ENCODE data around the gene CLCN6. TPM values are rescaled to one million over a fixed set of nuclear protein-coding genes. Genes with fewer than 3 reads are reported as not detected.

CLCN6 gene
- total RNA-seq, 3 donors from 2014 or later = 14.6 to 21.1 (median 16.7) TPM

DNA sequence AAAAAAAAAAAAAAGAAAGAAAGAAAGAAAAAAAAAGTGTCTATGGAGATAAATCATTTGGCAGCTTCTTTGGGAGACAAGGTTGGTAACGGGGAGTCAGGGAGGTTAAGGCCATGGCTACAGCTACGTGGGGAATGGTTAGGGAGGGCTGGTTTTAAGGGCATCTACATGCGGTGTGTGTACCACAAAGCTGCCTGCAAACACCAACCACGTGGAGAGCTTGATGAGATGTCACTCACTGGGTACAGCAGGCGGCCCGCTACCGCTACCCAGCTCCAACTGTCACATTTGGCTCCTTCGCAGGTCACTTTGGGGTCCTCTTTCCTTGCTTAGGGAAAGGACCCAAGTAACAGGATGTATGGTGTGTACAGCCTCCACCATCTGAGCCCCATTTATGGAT, 48.5 kb downstream of the CLCN6 start:
- Histone ChIP-seq H3K9me3 (no peaks in the 10 kb centered on the region), H3K4me3 (no peak overlapping the region), H3K36me3 (no peaks in the 10 kb centered on the region), H3K27me3 (peaks cover 0 to 34% of the 10 kb centered on the region in 2 donors), H3K4me1 (no peaks in the 10 kb centered on the region), H3K27ac (no peak overlapping the region)
- TF ChIP-seq CTCF (IDR thresholded peaks at IDR 0.05) (no peak), POLR2A (IDR thresholded peaks at IDR 0.05) (no peak), POLR2AphosphoS5 (IDR thresholded peaks at IDR 0.05) (no peak)
- intact Hi-C loops (cut with DNase I; ENCODE audit: low total_unique reads) = no loop called here
- no peak for DNase-seq (ENCODE audit: low spot score in 2 of 2)

- TF ChIP-seq POLR2A (IDR thresholded peaks at IDR 0.05) = no peak
- no peak for TF ChIP-seq POLR2AphosphoS5 (IDR thresholded peaks at IDR 0.05)
- no peak for TF ChIP-seq CTCF (IDR thresholded peaks at IDR 0.05)
- H3K9me3 ChIP-seq = no peaks in the 10 kb centered on the region
- H3K27me3 ChIP-seq = peaks cover 0 to 43% of the 10 kb centered on the region in 2 donors
- no peak overlapping the region for H3K27ac ChIP-seq
- H3K36me3 ChIP-seq = no peaks in the 10 kb centered on the region
- no peak for DNase-seq (ENCODE audit: low spot score in 2 of 2)
- intact Hi-C loops (cut with DNase I; ENCODE audit: low total_unique reads) = no loop called here
- H3K4me1 ChIP-seq = no peaks in the 10 kb centered on the region
- no peak overlapping the region for H3K4me3 ChIP-seq
These were observed 49.4 kb downstream of the CLCN6 start for GRCh38 chr1:11855430-11855829.

GRCh38 chr1:11856698-11857097, 50.7 kb downstream of the CLCN6 start:
- no peaks in the 10 kb centered on the region for H3K4me1 ChIP-seq
- intact Hi-C loops (cut with DNase I; ENCODE audit: low total_unique reads) = no loop called here
- no peak overlapping the region for H3K27ac ChIP-seq
- no peaks in the 10 kb centered on the region for H3K36me3 ChIP-seq
- H3K9me3 ChIP-seq = no peaks in the 10 kb centered on the region
- H3K27me3 ChIP-seq = peaks cover 0 to 46% of the 10 kb centered on the region in 2 donors
- H3K4me3 ChIP-seq = no peak overlapping the region
- no peak for TF ChIP-seq CTCF (IDR thresholded peaks at IDR 0.05)
- TF ChIP-seq POLR2A (IDR thresholded peaks at IDR 0.05) = no peak
- no peak for TF ChIP-seq POLR2AphosphoS5 (IDR thresholded peaks at IDR 0.05)
- DNase-seq (ENCODE audit: low spot score in 2 of 2) = no peak

DNA sequence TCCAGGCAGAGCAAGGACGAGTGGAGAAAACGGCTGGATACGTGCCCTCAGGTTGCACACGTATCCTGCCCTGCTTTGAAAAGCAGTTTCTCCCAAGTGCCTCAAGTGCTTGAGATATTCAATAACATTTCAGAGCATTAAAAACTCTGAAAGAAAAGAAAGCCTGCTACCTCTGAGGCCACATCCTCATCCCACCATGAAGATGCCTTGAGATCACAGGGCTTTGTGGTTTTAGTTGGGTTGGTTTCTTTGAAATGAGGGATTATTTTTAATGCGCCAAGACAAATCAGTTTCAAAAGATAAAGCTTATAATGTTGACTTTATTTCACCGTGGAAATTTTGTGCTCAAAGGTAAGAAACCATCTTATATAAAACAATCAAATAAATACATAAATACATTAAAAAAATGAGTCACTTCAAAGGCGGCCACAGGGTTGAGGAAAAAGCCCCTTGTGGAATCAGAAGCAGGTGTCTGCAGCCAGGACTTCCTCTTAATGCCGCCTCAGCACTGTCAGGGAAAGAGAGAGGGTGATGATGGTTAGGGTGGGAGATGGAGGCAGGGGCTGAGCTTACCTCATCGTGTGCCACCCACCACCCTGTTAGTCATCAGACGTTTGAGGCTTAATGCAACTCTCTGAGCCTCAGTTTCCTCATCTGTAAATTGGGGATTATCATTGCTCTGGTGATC, 51.3 kb downstream of the CLCN6 start:
- Histone ChIP-seq H3K27ac (no peak overlapping the region), H3K9me3 (no peaks in the 10 kb centered on the region), H3K36me3 (no peaks in the 10 kb centered on the region), H3K4me3 (no peak overlapping the region), H3K4me1 (no peaks in the 10 kb centered on the region), H3K27me3 (peaks cover 0 to 46% of the 10 kb centered on the region in 2 donors)
- intact Hi-C loops (cut with DNase I; ENCODE audit: low total_unique reads) = no loop called here
- TF ChIP-seq POLR2AphosphoS5 (IDR thresholded peaks at IDR 0.05) (no peak), CTCF (IDR thresholded peaks at IDR 0.05) (no peak), POLR2A (IDR thresholded peaks at IDR 0.05) (no peak)
- no peak for DNase-seq (ENCODE audit: low spot score in 2 of 2)

DNA sequence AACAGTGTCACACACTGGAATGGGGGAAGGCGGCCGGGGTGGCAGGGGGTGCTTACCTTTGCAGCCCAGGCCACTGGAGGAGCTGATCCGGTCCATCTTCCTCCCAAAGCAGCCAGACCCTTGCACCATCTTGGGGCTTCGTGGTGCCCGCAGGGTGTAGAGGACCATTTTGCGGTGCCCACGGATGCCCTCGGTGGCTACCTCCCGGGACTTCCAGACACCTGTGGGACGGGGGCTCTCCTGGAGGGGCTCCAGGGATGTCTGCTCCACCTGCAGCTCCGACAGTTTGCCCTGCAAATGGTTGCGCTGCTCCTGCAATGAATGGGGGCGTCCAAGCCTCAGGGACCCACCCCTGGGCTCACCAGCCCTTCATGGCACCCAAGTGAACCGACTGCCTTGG, 52.2 kb downstream of the CLCN6 start:
- no peak for DNase-seq (ENCODE audit: low spot score in 2 of 2)
- no peaks in the 10 kb centered on the region for H3K4me1 ChIP-seq
- H3K27me3 ChIP-seq = peaks cover 0 to 46% of the 10 kb centered on the region in 2 donors
- intact Hi-C loops (cut with DNase I; ENCODE audit: low total_unique reads) = no loop called here
- no peak for TF ChIP-seq POLR2AphosphoS5 (IDR thresholded peaks at IDR 0.05)
- TF ChIP-seq POLR2A (IDR thresholded peaks at IDR 0.05) = no peak
- no peak for TF ChIP-seq CTCF (IDR thresholded peaks at IDR 0.05)
- no peaks in the 10 kb centered on the region for H3K9me3 ChIP-seq
- no peak overlapping the region for H3K4me3 ChIP-seq
- no peaks in the 10 kb centered on the region for H3K36me3 ChIP-seq
- no peak overlapping the region for H3K27ac ChIP-seq
